HS-27A (cell line): ENCODE measurements around the gene PITX2.

Source experiments
- DNase-seq: peaks from one replicate; pipeline ENCODE4 v3.0.0-alpha.2; 2012; ENCODE audit warnings: low read depth, missing footprints

Gene PITX2

DNA sequence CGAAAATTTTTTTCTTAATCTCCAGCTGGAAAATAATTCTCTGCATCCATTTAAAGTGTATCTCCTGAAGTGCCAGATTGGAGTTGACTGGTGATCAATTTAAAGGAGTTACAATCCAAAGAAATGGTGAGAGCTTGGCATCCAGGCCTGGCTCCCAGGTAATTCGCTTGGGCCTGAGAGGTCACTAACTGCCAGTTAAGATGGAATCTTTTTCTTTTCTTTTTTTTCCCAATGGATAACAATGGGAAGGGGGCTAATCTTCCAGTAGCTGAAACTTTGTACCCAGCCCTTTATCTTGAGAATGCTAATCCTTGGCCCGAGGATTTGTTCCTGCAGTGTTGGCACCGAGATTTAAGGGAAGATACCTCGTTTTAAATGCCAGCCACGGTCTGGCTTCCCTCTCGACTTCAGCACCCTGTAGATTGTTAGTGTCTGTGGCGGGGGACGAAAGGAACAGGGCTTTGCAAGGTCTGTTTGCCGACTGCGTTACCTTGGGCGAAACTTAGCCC is 13.3 kb upstream of the PITX2 start:
- no peak for DNase-seq

DNA sequence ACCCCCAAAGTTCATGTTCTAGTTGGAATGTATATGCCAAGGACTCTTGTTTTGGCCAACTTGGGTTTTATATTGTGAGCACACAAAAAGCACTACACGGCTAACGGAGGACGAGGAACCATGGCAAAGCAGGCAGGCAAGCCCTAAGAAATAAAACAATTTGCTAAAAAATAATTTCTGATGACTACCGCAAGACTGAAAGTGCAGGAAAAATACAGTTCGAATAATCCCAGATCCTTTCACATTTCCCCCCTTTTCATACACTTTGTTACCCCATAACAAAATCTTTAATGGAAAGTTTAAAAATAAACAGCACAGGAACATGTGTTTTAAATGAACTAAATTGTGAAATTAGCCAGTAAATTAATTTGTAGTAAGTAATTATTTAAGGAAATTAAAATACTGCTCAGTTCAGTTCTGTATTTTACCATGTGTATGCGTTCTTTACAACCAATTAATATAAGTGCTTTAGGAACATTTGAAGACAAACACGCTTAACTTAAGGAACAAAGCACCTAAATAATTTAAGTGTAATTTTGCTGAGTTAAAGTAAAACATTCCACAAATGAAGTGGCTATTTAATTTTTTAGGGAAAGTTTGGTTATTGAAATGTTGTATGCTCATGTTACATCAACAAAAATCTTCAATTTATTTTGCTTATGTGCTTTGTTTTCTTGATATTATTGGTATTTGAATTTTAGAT is 12.4 kb upstream of the PITX2 start:
- no peak for DNase-seq

- DNase-seq: no peak
Observed at GRCh38 chr4:110634350-110635162, 11.7 kb upstream of the PITX2 start.

GRCh38 chr4:110633358-110634341 is 10.8 kb upstream of the PITX2 start:
- no peak for DNase-seq

GRCh38 chr4:110632506-110633357 is 9.9 kb upstream of the PITX2 start:
- no peak for DNase-seq

- DNase-seq: no peak
Observed at GRCh38 chr4:110631584-110632505, 9.0 kb upstream of the PITX2 start.

GRCh38 chr4:110630688-110631402 is 8.0 kb upstream of the PITX2 start:
- DNase-seq: no peak

DNA sequence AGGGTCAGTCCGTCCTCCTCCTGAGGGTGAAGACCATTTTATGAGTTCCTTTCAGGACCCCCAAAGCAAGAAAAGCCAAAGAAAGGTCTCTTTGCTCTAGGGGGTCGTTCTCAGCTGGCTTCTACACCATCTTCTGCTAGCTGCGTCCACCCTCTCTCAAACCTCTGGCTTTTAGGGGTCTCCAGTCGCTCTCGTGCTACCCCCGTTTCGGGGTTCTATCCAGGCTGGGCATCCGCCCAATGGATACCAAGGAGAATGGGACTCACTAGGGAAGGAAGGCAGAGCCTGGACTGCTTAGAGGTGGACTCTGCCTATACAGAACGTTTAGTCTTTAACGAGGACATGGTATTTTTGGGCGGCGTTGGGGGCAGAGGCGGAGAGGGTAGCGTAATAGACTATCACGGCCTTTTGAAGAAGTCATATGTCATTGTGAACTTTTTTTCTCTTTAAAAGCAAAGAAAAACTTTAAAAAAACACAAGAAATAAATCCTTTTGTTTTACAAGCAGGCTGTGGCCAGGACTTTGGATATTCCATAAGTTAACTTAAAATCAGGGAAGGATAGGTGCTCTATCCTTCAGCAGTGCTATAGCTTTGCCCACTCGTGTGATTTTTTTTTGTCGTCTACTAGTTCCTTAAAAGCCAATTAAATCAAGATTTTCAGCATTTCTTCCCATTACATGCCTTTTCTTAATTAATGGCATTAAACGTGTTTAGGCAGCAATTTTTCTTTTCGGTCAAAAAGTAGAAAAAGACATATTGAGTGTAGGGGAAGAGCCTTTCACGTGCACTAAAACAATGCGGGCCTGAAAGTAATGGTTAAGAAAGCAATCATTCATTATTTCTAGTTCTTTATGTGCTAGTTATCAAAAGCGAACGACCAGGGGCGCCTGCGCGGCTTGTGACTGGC is 7.2 kb upstream of the PITX2 start:
- no peak for DNase-seq

GRCh38 chr4:110629214-110629754 is 6.4 kb upstream of the PITX2 start:
- DNase-seq: no peak

- DNase-seq: no peak
Observed at GRCh38 chr4:110628663-110629213, 5.9 kb upstream of the PITX2 start.

DNA sequence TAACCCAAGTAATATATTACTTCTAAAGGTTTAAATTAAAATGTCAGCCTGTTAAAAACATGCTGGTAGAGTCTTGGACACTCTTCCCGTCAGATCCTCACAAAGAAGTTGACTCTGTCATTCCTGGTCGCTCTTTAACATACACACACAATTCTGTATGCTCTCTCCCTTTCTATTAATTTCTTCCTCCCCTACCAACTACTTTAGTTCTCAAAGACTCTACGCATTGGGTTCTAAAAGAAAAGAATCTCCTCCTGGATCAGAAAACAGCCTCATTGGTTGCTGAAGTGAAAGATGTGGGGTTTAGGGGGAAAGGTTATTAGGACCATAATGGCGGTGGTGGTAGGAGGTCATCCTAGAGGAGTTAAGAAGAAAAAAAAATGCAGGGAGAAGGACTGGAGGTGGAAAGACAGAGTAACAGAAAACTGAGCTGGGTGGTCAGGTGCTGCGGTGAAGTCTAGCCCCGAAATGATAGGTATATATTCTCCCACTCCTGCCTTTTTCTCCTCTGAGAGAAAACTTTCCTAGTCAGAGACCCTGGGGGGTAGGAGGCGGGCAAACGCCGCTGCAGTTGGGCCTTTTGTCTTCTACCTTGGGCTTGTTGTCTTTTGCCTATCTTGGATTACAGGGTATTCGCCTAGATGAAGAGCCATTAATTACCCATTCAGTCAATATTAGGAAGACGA is 5.2 kb upstream of the PITX2 start:
- no peak for DNase-seq

DNA sequence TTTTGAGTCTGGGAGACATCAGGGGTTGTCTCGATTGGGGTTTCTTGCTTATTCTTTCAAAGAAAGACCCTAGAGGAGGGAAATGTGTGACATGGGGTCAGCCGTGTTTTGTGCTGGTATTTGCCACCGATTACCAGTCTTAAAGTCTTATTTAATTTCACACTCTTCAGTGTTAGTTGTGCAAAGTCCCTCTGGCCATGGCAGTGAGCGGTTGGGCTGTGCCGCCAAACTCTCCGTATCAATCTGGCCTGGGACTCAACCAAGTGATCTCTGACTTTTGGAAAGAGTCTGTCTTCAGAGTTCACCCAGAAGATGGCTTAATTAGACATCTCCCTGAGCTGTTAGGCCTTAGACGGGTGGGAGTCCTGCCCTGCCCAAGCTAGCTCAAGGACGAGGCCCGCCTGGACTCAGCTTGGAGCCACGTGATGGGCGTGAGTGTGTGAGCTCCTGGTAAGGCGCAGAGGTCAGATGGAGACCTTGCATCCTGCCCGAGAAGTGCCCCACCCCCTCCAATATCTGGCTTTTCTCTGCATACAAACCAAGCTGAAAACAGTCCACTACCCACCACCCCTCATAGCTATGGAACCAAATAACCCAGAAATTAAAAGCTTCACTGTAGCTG is 3.8 kb upstream of the PITX2 start:
- DNase-seq: no peak

DNA sequence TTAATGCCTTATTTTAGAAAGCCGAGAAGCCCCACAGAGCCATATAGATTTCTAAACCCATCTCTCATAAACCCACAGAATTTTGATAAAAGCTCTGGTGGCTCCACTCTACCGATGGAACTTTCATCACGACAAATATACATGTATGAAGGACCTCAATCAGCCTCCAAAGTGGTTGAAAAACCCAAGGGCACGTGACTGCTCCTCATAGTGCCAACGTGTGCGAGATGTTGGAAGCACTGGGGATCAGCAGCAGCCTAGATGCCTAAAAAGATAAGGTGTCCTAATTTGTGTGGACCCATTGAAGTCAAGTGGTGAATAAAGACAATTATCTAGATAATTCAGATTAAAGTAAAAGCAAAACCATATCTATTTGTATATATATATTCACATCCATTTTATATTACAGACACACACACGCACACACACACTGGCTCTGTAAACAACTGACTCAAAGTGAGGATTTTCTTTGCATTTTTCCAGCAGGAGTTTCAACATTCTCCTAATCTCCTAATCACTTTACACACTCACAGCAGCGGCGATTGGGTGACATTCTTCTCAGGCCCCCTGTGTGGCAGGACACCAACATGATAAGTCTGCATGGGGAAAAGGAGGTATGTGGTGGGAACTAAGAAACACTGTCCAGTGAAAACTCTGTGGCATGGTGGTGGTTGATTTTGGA is 2.8 kb upstream of the PITX2 start:
- no peak for DNase-seq

DNA sequence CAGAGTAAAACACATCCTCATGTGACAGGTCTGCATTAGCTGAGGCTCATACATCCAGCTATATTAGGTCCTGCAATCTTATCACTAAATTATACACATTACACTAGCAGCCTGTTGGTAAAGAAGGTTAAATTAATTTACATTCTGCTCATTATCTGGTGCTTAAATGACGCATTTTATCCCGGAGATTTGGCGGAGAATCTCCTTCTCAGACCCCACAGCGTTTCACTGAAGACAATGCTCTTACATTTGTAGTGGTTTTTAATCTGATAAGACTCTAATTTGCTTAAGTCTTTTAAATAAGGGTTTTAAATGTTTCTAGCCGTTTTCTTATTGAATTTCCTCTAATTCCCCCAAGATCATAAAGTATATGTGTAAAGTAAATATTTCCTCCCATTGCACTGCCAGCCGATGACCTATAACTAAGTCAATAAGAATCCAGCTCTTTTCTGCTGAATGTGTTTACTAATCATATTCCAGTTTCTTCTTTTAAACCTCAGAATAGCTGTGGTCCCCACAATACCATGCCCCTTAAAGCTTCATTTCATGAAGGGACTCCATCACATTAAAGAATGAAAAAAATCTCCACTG is 2.1 kb upstream of the PITX2 start:
- no peak for DNase-seq

DNA sequence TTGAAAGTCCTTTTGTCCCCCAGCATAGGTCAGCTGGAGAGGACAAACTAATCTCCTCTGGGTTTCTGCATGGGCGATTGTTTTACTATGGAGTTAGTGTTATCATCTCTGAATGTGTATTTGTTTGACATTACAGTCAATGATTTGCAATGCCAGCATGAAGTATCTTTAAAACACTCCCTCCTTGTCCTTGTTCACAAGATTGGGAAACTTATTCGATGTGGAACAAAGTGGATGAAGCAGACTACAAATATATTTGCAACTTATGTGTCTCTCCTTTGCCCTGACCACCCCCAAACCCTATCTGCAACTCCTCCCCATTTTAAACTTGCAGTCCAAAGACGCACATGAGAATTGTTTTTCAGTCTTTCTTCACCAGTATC is 1.5 kb upstream of the PITX2 start:
- DNase-seq: no peak
